Fibroblast of the aortic adventitia (primary cell): ENCODE measurements around the gene NOC2L. TPM values are rescaled to one million over a fixed set of nuclear protein-coding genes. Genes with fewer than 3 reads are reported as not detected.

ENCODE experiments used
- DNase-seq: peaks from one replicate; pipeline ENCODE4 v3.0.0-alpha.2; 2010; ENCODE audit warnings: low read depth
- H3K4me3 ChIP-seq: 2 replicates; pipeline ENCODE4 v1.5.1; 2011; ENCODE audit warnings: low read depth, mild to moderate bottlenecking, control low read depth, low read length, moderate library complexity
- CTCF ChIP-seq: IDR thresholded peaks from 2 replicates; pipeline ENCODE4 v1.5.1; 2011; ENCODE audit warnings: mild to moderate bottlenecking, low read length, control low read depth, inconsistent platforms; ENCODE audit not compliant: insufficient read depth
- total RNA-seq: library from RNA; depleted of rRNA; stranded (reverse); fragments of >200 nt; gene quantifications from 2 replicates; pipeline ENCODE4 v1.2.3, GENCODE V29; 2012; ENCODE audit warnings: low replicate concordance

NOC2L gene
- total RNA-seq, 1 donor: 54.1 TPM

GRCh38 chr1:943545-944340 lies 15.3 kb downstream of the NOC2L start:
- no peak for TF ChIP-seq CTCF
- no peak for DNase-seq
- H3K4me3 ChIP-seq: no peak overlapping the region

GRCh38 chr1:942864-943533 lies 16.1 kb downstream of the NOC2L start:
- TF ChIP-seq CTCF: no peak
- peak; percentile 58 for DNase-seq
- no peak overlapping the region for H3K4me3 ChIP-seq

- no peak overlapping the region for H3K4me3 ChIP-seq
- DNase-seq: no peak
- no peak for TF ChIP-seq CTCF
Observed at GRCh38 chr1:942411-942821, 16.6 kb downstream of the NOC2L start.

- peak overlapping the region; percentile 37 for H3K4me3 ChIP-seq
- peak; percentile 46 for DNase-seq
- TF ChIP-seq CTCF: no peak
Observed at GRCh38 chr1:941588-942383, 17.3 kb downstream of the NOC2L start.

- TF ChIP-seq CTCF: no peak
- no peak overlapping the region for H3K4me3 ChIP-seq
- no peak for DNase-seq
Observed at GRCh38 chr1:941015-941587, 18.0 kb downstream of the NOC2L start.
